ENCODE measurements around the gene WNT11.

WNT11 gene

GRCh38 chr11:76189682-76190081 lies 16.6 kb downstream of the WNT11 start:
- no peak for DNase-seq (ENCODE audit: low spot score)
- in situ Hi-C loops (cut with MboI; ENCODE audit: low sequenced_read_pairs, unreplicated experiment), result no loop called here
- no peak for TF ChIP-seq CTCF (IDR thresholded peaks at IDR 0.05; ENCODE audit: borderline replicate concordance, control extremely low read depth, extremely low read depth, insufficient read depth, missing control alignments)

- in situ Hi-C loops (cut with MboI; ENCODE audit: low sequenced_read_pairs, unreplicated experiment), result no loop called here
- DNase-seq (ENCODE audit: low spot score), result no peak
- TF ChIP-seq CTCF (IDR thresholded peaks at IDR 0.05; ENCODE audit: borderline replicate concordance, control extremely low read depth, extremely low read depth, insufficient read depth, missing control alignments), result no peak
Observed at GRCh38 chr11:76188873-76189272, 17.4 kb downstream of the WNT11 start.

GRCh38 chr11:76186776-76187279 lies 19.5 kb downstream of the WNT11 start:
- in situ Hi-C loops (cut with MboI; ENCODE audit: low sequenced_read_pairs, unreplicated experiment), result no loop called here
- no peak for TF ChIP-seq CTCF (IDR thresholded peaks at IDR 0.05; ENCODE audit: borderline replicate concordance, control extremely low read depth, extremely low read depth, insufficient read depth, missing control alignments)
- DNase-seq (ENCODE audit: low spot score), result no peak

- DNase-seq (ENCODE audit: low spot score), result no peak
- TF ChIP-seq CTCF (IDR thresholded peaks at IDR 0.05; ENCODE audit: borderline replicate concordance, control extremely low read depth, extremely low read depth, insufficient read depth, missing control alignments), result no peak
- in situ Hi-C loops (cut with MboI; ENCODE audit: low sequenced_read_pairs, unreplicated experiment), result no loop called here
Observed at GRCh38 chr11:76185931-76186401, 20.3 kb downstream of the WNT11 start.

GRCh38 chr11:76185511-76185910 lies 20.8 kb downstream of the WNT11 start:
- in situ Hi-C loops (cut with MboI; ENCODE audit: low sequenced_read_pairs, unreplicated experiment), result no loop called here
- TF ChIP-seq CTCF (IDR thresholded peaks at IDR 0.05; ENCODE audit: borderline replicate concordance, control extremely low read depth, extremely low read depth, insufficient read depth, missing control alignments), result no peak
- DNase-seq (ENCODE audit: low spot score), result no peak

- DNase-seq (ENCODE audit: low spot score), result no peak
- TF ChIP-seq CTCF (IDR thresholded peaks at IDR 0.05; ENCODE audit: borderline replicate concordance, control extremely low read depth, extremely low read depth, insufficient read depth, missing control alignments), result no peak
- in situ Hi-C loops (cut with MboI; ENCODE audit: low sequenced_read_pairs, unreplicated experiment), result no loop called here
Observed at GRCh38 chr11:76184551-76184993, 21.7 kb downstream of the WNT11 start.

Measured in GM13976 (cell line).